SK-N-MC (cell line): ENCODE results near the gene NPEPL1.

Source experiments
- EZH2 ChIP-seq: fragments of 200-600 bp; sonication (generic); IDR thresholded peaks from one replicate; pipeline ENCODE4 v1.6.1; 2017; ENCODE audit warnings: antibody characterized with exemption
- FOXP2 ChIP-seq: optimal IDR thresholded peaks from 2 replicates; pipeline ENCODE3; 2011; ENCODE audit warnings: mild to moderate bottlenecking, moderate library complexity; ENCODE audit not compliant: insufficient read depth; ENCODE audit errors: extremely low read length, control extremely low read depth
- POLR2AphosphoS5 ChIP-seq: IDR thresholded peaks from 2 replicates; pipeline ENCODE4 v1.6.1; 2012; ENCODE audit warnings: mild to moderate bottlenecking, low read depth, low read length, borderline replicate concordance

DNA sequence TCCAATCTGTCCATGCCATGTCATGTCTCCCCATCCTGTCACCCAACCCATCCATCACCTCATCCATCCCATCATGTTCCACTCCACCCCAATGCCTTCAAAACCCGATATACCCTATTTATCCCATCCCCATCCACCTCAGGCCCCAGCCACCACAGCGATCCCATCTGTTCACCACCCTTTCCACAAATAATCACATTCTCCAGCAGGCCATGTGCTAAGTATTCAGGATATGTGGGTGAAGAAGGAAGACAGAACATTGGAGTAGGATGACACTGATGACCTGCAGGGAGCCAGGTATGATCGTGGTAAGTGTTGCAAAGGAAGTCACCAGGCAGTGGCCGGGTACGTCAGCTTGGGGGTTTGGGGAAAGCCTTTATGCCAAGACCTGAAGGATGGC lies 48.8 kb downstream of the NPEPL1 start:
- no peak for TF ChIP-seq POLR2AphosphoS5
- no peak for TF ChIP-seq EZH2
- TF ChIP-seq FOXP2: no peak
